Panc1 (cell line): Measurements from ENCODE around the gene CACNB1. TPM values are rescaled to one million over a fixed set of nuclear protein-coding genes. Genes with fewer than 3 reads are reported as not detected.

Experiments
- ATAC-seq: fragments of 200-7000 bp; cut with Tn5 transposase; 2 replicates; pipeline ENCODE4 v1.9.1; 2020; ENCODE audit warnings: mild to moderate bottlenecking, moderate library complexity
- BruUV-seq: library from RNA; stranded (reverse); fragments of 400-500 nt; replicated peaks from 2 replicates; lab custom pipeline; 2021; lab: Mats Ljungman, UMichigan
- CTCF ChIA-PET: fragments of 300-600 bp; sonication (Branson Sonifier 250); formaldehyde crosslinking; loops from one replicate; lab custom pipeline; 2022; ENCODE audit warnings: antibody characterized with exemption; lab: Charles Lee
- POLR2A ChIA-PET: fragments of 300-600 bp; sonication (Branson Sonifier 250); formaldehyde crosslinking; loops from one replicate; lab custom pipeline; 2022; ENCODE audit warnings: antibody characterized with exemption; lab: Charles Lee
- DNase-seq: peaks from one replicate; pipeline ENCODE4 v3.0.0-alpha.2; 2010; ENCODE audit warnings: low read depth, low spot score
- H3K27ac ChIP-seq: 2 replicates; pipeline ENCODE4 v1.5.1; 2011; ENCODE audit warnings: mild to moderate bottlenecking, low read length, inconsistent platforms
- H3K27me3 ChIP-seq: fragments of 200-500 bp; sonication (Bioruptor generic); 2 replicates; pipeline ENCODE4 v1.6.0; 2014; ENCODE audit warnings: low read length, inconsistent platforms; ENCODE audit not compliant: control insufficient read depth, insufficient read depth
- H3K36me3 ChIP-seq: fragments of 200-500 bp; sonication (Bioruptor generic); 2 replicates; pipeline ENCODE4 v1.5.1; 2014; ENCODE audit warnings: inconsistent platforms, mild to moderate bottlenecking, low read length, moderate library complexity; ENCODE audit not compliant: control insufficient read depth, insufficient read depth
- H3K4me1 ChIP-seq: 2 replicates; pipeline ENCODE4 v1.5.1; 2011; ENCODE audit warnings: inconsistent platforms, mild to moderate bottlenecking, low read length, moderate library complexity; ENCODE audit not compliant: control insufficient read depth, insufficient read depth
- H3K4me3 ChIP-seq, 2 experiments: 2 replicates each; pipeline ENCODE4 v1.5.1; 2011 to 2012; ENCODE audit warnings: low read depth in 2 of 2, low read length in 2 of 2, mild to moderate bottlenecking in 2 of 2, inconsistent platforms in 1 of 2, moderate library complexity in 1 of 2
- H3K9me3 ChIP-seq: fragments of 200-500 bp; sonication (Bioruptor generic); 2 replicates; pipeline ENCODE4 v1.5.1; 2014; ENCODE audit warnings: low read depth, mild to moderate bottlenecking, inconsistent platforms, low read length, moderate library complexity; ENCODE audit not compliant: control insufficient read depth, insufficient read depth
- POLR2AphosphoS5 ChIP-seq: IDR thresholded peaks from 2 replicates; pipeline ENCODE4 v1.6.1; 2012; ENCODE audit warnings: mild to moderate bottlenecking, low read depth, low read length, moderate library complexity
- REST ChIP-seq, 2 experiments: IDR thresholded peaks; 2 replicates each; pipeline ENCODE4 v1.6.1; 2011 to 2012; ENCODE audit warnings: low read depth in 2 of 2, control low read depth in 1 of 2, low read length in 1 of 2, mild to moderate bottlenecking in 1 of 2, moderate library complexity in 1 of 2; ENCODE audit not compliant: insufficient read depth in 1 of 2
- SIN3A ChIP-seq: IDR thresholded peaks from 2 replicates; pipeline ENCODE4 v1.6.1; 2012; ENCODE audit warnings: low read depth, mild to moderate bottlenecking, low read length, moderate library complexity, borderline replicate concordance; ENCODE audit not compliant: insufficient read depth
- TCF7L2 ChIP-seq: IDR thresholded peaks from 2 replicates; pipeline ENCODE4 v1.6.1; 2011; ENCODE audit warnings: mild to moderate bottlenecking, low read depth, low read length, inconsistent platforms
- in situ Hi-C: cut with HindIII; loops from 2 replicates; pipeline ENCODE4 v1.10.0; 2016; ENCODE audit warnings: low sequenced_read_pairs, low pct_unique_long_range_greater_than_20kb
- intact Hi-C: fragments of 100-400 bp; cut with micrococcal nuclease; formaldehyde crosslinking; loops from one replicate; pipeline ENCODE4 v1.10.0; 2022; ENCODE audit not compliant: unreplicated experiment
- total RNA-seq: library from RNA; stranded (reverse); gene quantifications from one replicate; pipeline ENCODE4 v1.2.1, GENCODE V29; 2021; ENCODE audit not compliant: unreplicated experiment
- TF ChIP-seq, protein P1 (sequence below): fragments of 450-650 bp; IDR thresholded peaks from 2 replicates; pipeline ENCODE4 v1.5.1; 2017; ENCODE audit warnings: mild to moderate bottlenecking

CACNB1 gene
- total RNA-seq, 1 experiment from 2014 or later, result 14.9 TPM

GRCh38 chr17:39145143-39145542 is 52.3 kb downstream of the CACNB1 start:
- no peak for TF ChIP-seq TCF7L2
- no peak for TF ChIP-seq POLR2AphosphoS5
- TF ChIP-seq, protein P1, sequence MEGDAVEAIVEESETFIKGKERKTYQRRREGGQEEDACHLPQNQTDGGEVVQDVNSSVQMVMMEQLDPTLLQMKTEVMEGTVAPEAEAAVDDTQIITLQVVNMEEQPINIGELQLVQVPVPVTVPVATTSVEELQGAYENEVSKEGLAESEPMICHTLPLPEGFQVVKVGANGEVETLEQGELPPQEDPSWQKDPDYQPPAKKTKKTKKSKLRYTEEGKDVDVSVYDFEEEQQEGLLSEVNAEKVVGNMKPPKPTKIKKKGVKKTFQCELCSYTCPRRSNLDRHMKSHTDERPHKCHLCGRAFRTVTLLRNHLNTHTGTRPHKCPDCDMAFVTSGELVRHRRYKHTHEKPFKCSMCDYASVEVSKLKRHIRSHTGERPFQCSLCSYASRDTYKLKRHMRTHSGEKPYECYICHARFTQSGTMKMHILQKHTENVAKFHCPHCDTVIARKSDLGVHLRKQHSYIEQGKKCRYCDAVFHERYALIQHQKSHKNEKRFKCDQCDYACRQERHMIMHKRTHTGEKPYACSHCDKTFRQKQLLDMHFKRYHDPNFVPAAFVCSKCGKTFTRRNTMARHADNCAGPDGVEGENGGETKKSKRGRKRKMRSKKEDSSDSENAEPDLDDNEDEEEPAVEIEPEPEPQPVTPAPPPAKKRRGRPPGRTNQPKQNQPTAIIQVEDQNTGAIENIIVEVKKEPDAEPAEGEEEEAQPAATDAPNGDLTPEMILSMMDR, result no peak
- TF ChIP-seq SIN3A, result no peak
- TF ChIP-seq REST (IDR thresholded peaks at IDR 0.05; ENCODE audit: insufficient read depth in 1 of 2, low read depth in 2 of 2, low read length in 1 of 2), result no peak
- no peak for DNase-seq
- no TSS peak for BruUV-seq
- intact Hi-C loops, result no loop called here
- Histone ChIP-seq H3K9me3 (no peaks in the 10 kb centered on the region), H3K27me3 (no peaks in the 10 kb centered on the region), H3K36me3 (no peaks in the 10 kb centered on the region), H3K4me1 (no peaks in the 10 kb centered on the region), H3K4me3 (no peak overlapping the region), H3K27ac (no peak overlapping the region)
- CTCF ChIA-PET, result interaction anchor here (0.7 kb wide), 1 partner anchor 72 kb away, joined by 3 read pairs; no protein-coding TSS in a partner anchor
- ATAC-seq, result no peak
- POLR2A ChIA-PET, result no interaction called here
- in situ Hi-C loops, result no loop called here

GRCh38 chr17:39144416-39144840 is 53.0 kb downstream of the CACNB1 start:
- in situ Hi-C loops, result no loop called here
- H3K4me3 ChIP-seq, result no peak overlapping the region
- no peaks in the 10 kb centered on the region for H3K27me3 ChIP-seq
- no peaks in the 10 kb centered on the region for H3K9me3 ChIP-seq
- H3K27ac ChIP-seq, result no peak overlapping the region
- H3K36me3 ChIP-seq, result no peaks in the 10 kb centered on the region
- no peak for DNase-seq
- CTCF ChIA-PET, result no interaction called here
- POLR2A ChIA-PET, result no interaction called here
- BruUV-seq, result no TSS peak
- intact Hi-C loops, result no loop called here
- ATAC-seq, result no peak
- H3K4me1 ChIP-seq, result no peaks in the 10 kb centered on the region
- no peak for TF ChIP-seq TCF7L2
- TF ChIP-seq SIN3A, result no peak
- TF ChIP-seq POLR2AphosphoS5, result no peak
- TF ChIP-seq, protein P1, result no peak
- no peak for TF ChIP-seq REST (IDR thresholded peaks at IDR 0.05; ENCODE audit: insufficient read depth in 1 of 2, low read depth in 2 of 2, low read length in 1 of 2)
